Testis (tissue), 2 donors: ENCODE results near the gene RAB6B.

ENCODE experiments used
- POLR2A ChIP-seq: fragments of 450-650 bp; IDR thresholded peaks from one replicate; pipeline ENCODE4 v1.6.1; 2017; ENCODE audit warnings: antibody characterized with exemption, mild to moderate bottlenecking, moderate library complexity
- TF ChIP-seq, protein P1 (sequence below), 3 experiments: fragments of 450-650 bp in 2 of 3; fragments of 200-600 bp in 1 of 3; sonication (generic) in 1 of 3; IDR thresholded peaks; one replicate each; pipeline ENCODE4 v1.5.1; 2016 to 2019; ENCODE audit warnings: antibody characterized with exemption in 3 of 3, mild to moderate bottlenecking in 2 of 3, moderate library complexity in 1 of 3

DNA sequence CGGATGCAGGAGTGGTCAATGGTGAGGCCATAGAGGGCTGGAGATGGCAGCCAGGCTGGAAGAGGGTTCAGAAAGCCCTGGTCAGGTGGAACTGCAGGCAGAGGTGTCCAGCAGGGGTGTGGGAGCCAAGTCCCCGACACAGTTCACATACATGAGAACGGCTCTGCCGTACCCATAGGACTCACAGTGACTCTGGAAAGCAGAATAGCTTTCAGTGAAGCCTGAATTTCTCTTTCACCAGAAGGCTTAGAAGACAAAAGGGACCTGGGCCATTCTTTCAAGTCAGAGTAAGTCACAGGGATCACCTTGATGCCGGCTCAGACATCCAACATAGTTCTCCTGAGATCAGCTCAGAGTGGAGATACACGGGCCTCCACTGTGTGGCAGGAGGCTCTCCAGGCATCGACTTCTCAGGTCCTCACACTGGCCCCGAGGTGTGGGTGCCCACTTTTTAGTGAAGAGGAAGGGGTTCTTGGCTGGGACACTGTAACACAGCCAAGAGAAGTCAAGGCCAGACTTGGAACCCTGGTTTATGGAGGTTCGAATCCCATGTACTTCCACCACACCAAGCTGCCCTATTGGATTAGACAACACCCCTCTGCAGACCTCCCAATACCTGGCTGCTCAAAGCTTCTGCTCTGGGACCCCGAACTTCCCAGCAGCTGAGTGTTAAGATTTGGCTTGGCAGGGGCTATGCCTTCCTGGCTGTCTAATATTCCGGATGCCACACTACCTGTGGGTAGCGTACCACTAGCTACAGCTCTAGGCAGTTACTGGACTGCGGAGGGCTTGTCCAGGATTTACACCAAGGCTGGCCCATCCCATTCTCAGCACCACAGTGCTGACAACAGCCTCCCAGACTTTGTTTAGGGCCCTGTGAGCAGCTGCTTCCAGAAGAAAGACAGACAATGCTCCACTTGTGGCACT lies 40.4 kb upstream of the RAB6B start:
- TF ChIP-seq, protein P1, sequence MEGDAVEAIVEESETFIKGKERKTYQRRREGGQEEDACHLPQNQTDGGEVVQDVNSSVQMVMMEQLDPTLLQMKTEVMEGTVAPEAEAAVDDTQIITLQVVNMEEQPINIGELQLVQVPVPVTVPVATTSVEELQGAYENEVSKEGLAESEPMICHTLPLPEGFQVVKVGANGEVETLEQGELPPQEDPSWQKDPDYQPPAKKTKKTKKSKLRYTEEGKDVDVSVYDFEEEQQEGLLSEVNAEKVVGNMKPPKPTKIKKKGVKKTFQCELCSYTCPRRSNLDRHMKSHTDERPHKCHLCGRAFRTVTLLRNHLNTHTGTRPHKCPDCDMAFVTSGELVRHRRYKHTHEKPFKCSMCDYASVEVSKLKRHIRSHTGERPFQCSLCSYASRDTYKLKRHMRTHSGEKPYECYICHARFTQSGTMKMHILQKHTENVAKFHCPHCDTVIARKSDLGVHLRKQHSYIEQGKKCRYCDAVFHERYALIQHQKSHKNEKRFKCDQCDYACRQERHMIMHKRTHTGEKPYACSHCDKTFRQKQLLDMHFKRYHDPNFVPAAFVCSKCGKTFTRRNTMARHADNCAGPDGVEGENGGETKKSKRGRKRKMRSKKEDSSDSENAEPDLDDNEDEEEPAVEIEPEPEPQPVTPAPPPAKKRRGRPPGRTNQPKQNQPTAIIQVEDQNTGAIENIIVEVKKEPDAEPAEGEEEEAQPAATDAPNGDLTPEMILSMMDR (IDR thresholded peaks at IDR 0.05) = no peak
- no peak for TF ChIP-seq POLR2A
